GM21576 (cell line): ENCODE results near the gene CCDC187.
"Not testable (repeated sequence)": the region's sequence is repeated elsewhere in the genome, so short reads cannot be mapped to it uniquely, and the experiment has no call there.

Source experiments
- ATAC-seq: cut with Tn5 transposase; IDR thresholded peaks from one replicate; pipeline ENCODE4 v1.9.1; 2021; ENCODE audit warnings: mild to moderate bottlenecking, moderate library complexity; ENCODE audit not compliant: unreplicated experiment

Gene CCDC187

GRCh38 chr9:136303825-136304416 lies at the start of gene CCDC187:
Gene CCDC187, minus strand, starts transcription at chr9:136304094. Its CDS starts 264 bp downstream, at chr9:136303830.
- no peak for ATAC-seq

GRCh38 chr9:136353088-136353487 lies 49.2 kb upstream of the CCDC187 start:
- no peak for ATAC-seq

- no peak for ATAC-seq
Measured at GRCh38 chr9:136352682-136353081, 48.8 kb upstream of the CCDC187 start.

- ATAC-seq, result not testable (repeated sequence)
Measured at GRCh38 chr9:136351868-136352267, 48.0 kb upstream of the CCDC187 start.

- ATAC-seq, result no peak
Measured at GRCh38 chr9:136351252-136351800, 47.4 kb upstream of the CCDC187 start.

GRCh38 chr9:136349546-136349945 lies 45.7 kb upstream of the CCDC187 start:
- ATAC-seq, result no peak

- ATAC-seq, result no peak
Measured at GRCh38 chr9:136348691-136349090, 44.8 kb upstream of the CCDC187 start.

GRCh38 chr9:136347472-136348256 lies 43.8 kb upstream of the CCDC187 start:
- no peak for ATAC-seq

- no peak for ATAC-seq
Measured at GRCh38 chr9:136346927-136347465, 43.1 kb upstream of the CCDC187 start.

GRCh38 chr9:136346157-136346481 lies 42.2 kb upstream of the CCDC187 start:
- ATAC-seq, result no peak

GRCh38 chr9:136345281-136346156 lies 41.6 kb upstream of the CCDC187 start:
- no peak for ATAC-seq

- no peak for ATAC-seq
Measured at GRCh38 chr9:136344544-136345280, 40.8 kb upstream of the CCDC187 start.

- ATAC-seq, result no peak
Measured at GRCh38 chr9:136343884-136344269, 40.0 kb upstream of the CCDC187 start.

- no peak for ATAC-seq
Measured at GRCh38 chr9:136343121-136343883, 39.4 kb upstream of the CCDC187 start.

GRCh38 chr9:136342181-136343120 lies 38.6 kb upstream of the CCDC187 start:
- no peak for ATAC-seq

GRCh38 chr9:136341769-136342168 lies 37.9 kb upstream of the CCDC187 start:
- ATAC-seq, result no peak

- no peak for ATAC-seq
Measured at GRCh38 chr9:136341042-136341655, 37.3 kb upstream of the CCDC187 start.

GRCh38 chr9:136340356-136341041 lies 36.6 kb upstream of the CCDC187 start:
- ATAC-seq, result no peak
